ENCODE results near the gene DCLK1. TPM values are rescaled to one million over a fixed set of nuclear protein-coding genes. Genes with fewer than 3 reads are reported as not detected.

DCLK1 gene
- total RNA-seq, 1 donor from 2014 or later = 7.9 TPM

- TF ChIP-seq, protein P1, sequence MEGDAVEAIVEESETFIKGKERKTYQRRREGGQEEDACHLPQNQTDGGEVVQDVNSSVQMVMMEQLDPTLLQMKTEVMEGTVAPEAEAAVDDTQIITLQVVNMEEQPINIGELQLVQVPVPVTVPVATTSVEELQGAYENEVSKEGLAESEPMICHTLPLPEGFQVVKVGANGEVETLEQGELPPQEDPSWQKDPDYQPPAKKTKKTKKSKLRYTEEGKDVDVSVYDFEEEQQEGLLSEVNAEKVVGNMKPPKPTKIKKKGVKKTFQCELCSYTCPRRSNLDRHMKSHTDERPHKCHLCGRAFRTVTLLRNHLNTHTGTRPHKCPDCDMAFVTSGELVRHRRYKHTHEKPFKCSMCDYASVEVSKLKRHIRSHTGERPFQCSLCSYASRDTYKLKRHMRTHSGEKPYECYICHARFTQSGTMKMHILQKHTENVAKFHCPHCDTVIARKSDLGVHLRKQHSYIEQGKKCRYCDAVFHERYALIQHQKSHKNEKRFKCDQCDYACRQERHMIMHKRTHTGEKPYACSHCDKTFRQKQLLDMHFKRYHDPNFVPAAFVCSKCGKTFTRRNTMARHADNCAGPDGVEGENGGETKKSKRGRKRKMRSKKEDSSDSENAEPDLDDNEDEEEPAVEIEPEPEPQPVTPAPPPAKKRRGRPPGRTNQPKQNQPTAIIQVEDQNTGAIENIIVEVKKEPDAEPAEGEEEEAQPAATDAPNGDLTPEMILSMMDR (IDR thresholded peaks at IDR 0.05) = no peak
- no peaks in the 10 kb centered on the region for H3K9me3 Mint-ChIP-seq (ENCODE audit: low read depth)
- no peak overlapping the region for H3K27ac Mint-ChIP-seq (ENCODE audit: unreplicated experiment)
- H3K4me1 Mint-ChIP-seq (ENCODE audit: low read depth) = peaks cover 4% of the 10 kb centered on the region
- no peak for DNase-seq (ENCODE audit: low spot score)
- H3K27me3 Mint-ChIP-seq (ENCODE audit: low read depth) = no peaks in the 10 kb centered on the region
- H3K36me3 Mint-ChIP-seq (ENCODE audit: low read depth) = no peaks in the 10 kb centered on the region
- H3K4me3 Mint-ChIP-seq (ENCODE audit: unreplicated experiment) = no peak overlapping the region
These were observed 306.8 kb downstream of the DCLK1 start for GRCh38 chr13:35824395-35824794.

DNA sequence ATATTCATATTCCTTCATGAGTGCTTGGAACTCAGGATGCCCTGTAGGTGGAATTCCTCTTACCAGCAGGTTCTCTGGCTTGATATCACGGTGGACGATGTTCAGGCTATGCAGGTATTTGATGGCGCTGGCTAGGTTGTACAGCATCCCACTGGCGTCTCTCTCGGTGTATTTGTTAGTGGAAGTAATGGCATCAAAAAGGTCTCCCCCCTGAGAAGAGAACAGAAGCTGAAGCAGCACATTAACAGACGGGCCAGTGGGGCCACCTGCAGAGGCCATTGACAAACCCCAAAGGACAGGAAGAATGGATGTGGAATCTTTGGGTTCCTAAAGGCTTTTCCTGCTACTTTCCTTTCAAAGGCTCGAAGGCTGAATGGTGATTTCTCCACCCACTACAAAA lies 308.5 kb downstream of the DCLK1 start:
- no peaks in the 10 kb centered on the region for H3K27me3 Mint-ChIP-seq (ENCODE audit: low read depth)
- H3K9me3 Mint-ChIP-seq (ENCODE audit: low read depth) = no peaks in the 10 kb centered on the region
- H3K4me1 Mint-ChIP-seq (ENCODE audit: low read depth) = no peaks in the 10 kb centered on the region
- TF ChIP-seq, protein P1 (IDR thresholded peaks at IDR 0.05) = no peak
- no peak overlapping the region for H3K27ac Mint-ChIP-seq (ENCODE audit: unreplicated experiment)
- no peaks in the 10 kb centered on the region for H3K36me3 Mint-ChIP-seq (ENCODE audit: low read depth)
- no peak for DNase-seq (ENCODE audit: low spot score)
- no peak overlapping the region for H3K4me3 Mint-ChIP-seq (ENCODE audit: unreplicated experiment)

DNA sequence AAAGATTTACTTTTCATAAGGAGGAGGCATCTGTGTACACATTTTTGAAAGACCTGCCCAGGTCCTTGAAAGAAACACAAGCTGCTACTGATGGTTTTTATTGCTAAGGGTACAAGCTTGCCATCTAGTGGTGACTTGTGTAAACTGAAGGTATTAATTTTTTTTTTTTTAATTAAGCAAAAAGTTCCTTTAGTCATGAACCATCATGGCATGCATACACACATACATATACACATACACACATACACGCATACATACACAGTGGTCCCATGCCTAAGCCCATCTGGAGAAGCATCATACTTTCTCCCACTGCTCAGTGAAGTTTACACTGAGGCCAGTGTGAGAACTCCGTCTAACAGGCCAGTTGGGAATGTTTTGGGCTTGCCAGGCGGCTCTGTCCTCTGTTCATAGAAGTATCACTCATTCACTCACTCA lies 312.5 kb downstream of the DCLK1 start:
- no peaks in the 10 kb centered on the region for H3K4me1 Mint-ChIP-seq (ENCODE audit: low read depth)
- no peaks in the 10 kb centered on the region for H3K27me3 Mint-ChIP-seq (ENCODE audit: low read depth)
- no peaks in the 10 kb centered on the region for H3K36me3 Mint-ChIP-seq (ENCODE audit: low read depth)
- TF ChIP-seq, protein P1 (IDR thresholded peaks at IDR 0.05) = peak; percentile 88
- no peak for DNase-seq (ENCODE audit: low spot score)
- H3K9me3 Mint-ChIP-seq (ENCODE audit: low read depth) = no peaks in the 10 kb centered on the region
- H3K27ac Mint-ChIP-seq (ENCODE audit: unreplicated experiment) = no peak overlapping the region
- H3K4me3 Mint-ChIP-seq (ENCODE audit: unreplicated experiment) = no peak overlapping the region

- Mint-ChIP-seq H3K9me3 (ENCODE audit: low read depth) (no peaks in the 10 kb centered on the region), H3K36me3 (ENCODE audit: low read depth) (no peaks in the 10 kb centered on the region), H3K27me3 (ENCODE audit: low read depth) (no peaks in the 10 kb centered on the region), H3K4me3 (ENCODE audit: unreplicated experiment) (no peak overlapping the region), H3K27ac (ENCODE audit: unreplicated experiment) (no peak overlapping the region), H3K4me1 (ENCODE audit: low read depth) (no peaks in the 10 kb centered on the region)
- TF ChIP-seq, protein P1 (IDR thresholded peaks at IDR 0.05) = no peak
- no peak for DNase-seq (ENCODE audit: low spot score)
These were observed 313.3 kb downstream of the DCLK1 start for GRCh38 chr13:35817642-35818607.

GRCh38 chr13:35814605-35815011 lies 316.6 kb downstream of the DCLK1 start:
- H3K36me3 Mint-ChIP-seq (ENCODE audit: low read depth) = no peaks in the 10 kb centered on the region
- TF ChIP-seq, protein P1 (IDR thresholded peaks at IDR 0.05) = no peak

More at GRCh38 chr13:35814605-35815011, 316.6 kb downstream of the DCLK1 start:
- Mint-ChIP-seq H3K27me3 (ENCODE audit: low read depth) (no peaks in the 10 kb centered on the region), H3K27ac (ENCODE audit: unreplicated experiment) (no peak overlapping the region), H3K4me1 (ENCODE audit: low read depth) (no peaks in the 10 kb centered on the region), H3K9me3 (ENCODE audit: low read depth) (no peaks in the 10 kb centered on the region), H3K4me3 (ENCODE audit: unreplicated experiment) (no peak overlapping the region)
- DNase-seq (ENCODE audit: low spot score) = no peak
